ENCODE data around the gene RNPEP.
A peak's percentile ranks its signal among the peaks of the same experiment; 100 is the strongest.

RNPEP gene

DNA sequence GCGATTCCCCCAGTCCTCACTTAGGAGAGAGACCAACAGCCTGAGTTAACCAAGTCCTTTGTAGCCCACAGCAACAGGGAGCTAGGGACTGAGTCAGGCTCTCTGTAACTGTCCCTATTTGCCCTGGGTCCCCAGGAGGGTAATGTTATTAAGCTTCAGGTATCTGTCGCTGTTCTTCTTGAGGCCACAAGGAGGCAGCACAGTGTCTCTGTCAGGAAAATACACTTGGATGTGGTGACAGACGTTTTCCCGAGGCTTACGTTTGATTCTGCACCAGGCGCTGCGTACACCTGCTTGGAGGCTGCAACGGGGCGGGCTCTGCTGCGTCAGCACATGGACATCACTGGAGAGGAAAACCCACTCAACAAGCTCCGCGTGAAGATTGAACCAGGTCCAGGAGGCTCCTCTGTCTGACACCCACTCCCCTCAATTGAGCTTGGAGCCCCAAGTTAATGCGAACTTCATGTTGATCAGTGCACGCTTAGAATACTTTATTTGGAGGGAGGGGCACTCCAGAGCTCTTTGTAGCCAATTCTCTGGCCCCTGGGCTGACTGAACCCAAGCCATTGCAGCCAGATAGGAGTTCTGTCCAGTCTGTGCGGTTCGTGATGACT, 17.3 kb downstream of the RNPEP start:
- peak; percentile 92 for TF ChIP-seq CTCF (IDR thresholded peaks at IDR 0.05; ENCODE audit: control insufficient read depth, extremely low read depth, insufficient read depth)
- no peak overlapping the region for H3K4me3 ChIP-seq (ENCODE audit: low read depth, low read length)
- no peak for DNase-seq (ENCODE audit: low read depth)

GRCh38 chr1:202002507-202002906, 20.1 kb downstream of the RNPEP start:
- H3K4me3 ChIP-seq (ENCODE audit: low read depth, low read length): no peak overlapping the region
- no peak for TF ChIP-seq CTCF (IDR thresholded peaks at IDR 0.05; ENCODE audit: control insufficient read depth, extremely low read depth, insufficient read depth)
- no peak for DNase-seq (ENCODE audit: low read depth)

DNA sequence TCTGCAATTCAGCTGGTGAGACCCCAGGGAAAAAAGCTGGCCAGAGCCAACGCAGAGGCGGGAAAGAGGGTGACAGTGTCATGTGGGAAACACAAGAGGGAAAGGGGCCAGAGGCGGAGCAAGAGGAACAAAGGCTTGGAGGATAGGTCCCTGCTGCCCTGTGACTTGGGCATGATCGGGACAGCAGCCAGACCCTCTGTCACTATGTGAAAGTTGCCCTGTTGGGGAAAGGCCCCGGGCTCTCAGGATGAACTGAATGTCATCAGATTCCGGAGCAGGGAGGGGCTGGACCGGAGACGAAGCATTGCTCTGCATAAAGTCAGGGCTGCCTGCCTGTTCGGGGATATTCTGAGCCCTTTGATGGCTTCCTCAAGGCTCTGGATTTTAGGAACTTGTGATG, 22.3 kb downstream of the RNPEP start:
- no peak for DNase-seq (ENCODE audit: low read depth)
- no peak overlapping the region for H3K4me3 ChIP-seq (ENCODE audit: low read depth, low read length)
- TF ChIP-seq CTCF (IDR thresholded peaks at IDR 0.05; ENCODE audit: control insufficient read depth, extremely low read depth, insufficient read depth): no peak

DNA sequence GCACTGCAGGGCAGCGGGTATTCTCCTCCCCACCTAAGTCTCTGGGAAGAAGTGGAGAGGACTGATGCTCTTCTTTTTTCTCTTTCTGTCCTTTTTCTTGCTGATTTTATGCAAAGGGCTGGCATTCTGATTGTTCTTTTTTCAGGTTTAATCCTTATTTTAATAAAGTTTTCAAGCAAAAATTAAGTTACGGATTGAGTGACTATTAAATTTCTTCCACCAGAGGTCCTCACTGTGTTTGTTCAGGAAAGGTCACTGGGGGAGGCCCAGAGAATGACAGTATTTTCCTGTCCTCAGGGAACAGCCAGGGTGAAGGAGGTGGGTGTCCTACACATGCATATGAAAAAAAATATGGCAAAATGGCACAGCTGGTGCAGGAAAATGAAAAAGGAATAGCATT, 23.5 kb downstream of the RNPEP start:
- no peak for DNase-seq (ENCODE audit: low read depth)
- no peak overlapping the region for H3K4me3 ChIP-seq (ENCODE audit: low read depth, low read length)
- TF ChIP-seq CTCF (IDR thresholded peaks at IDR 0.05; ENCODE audit: control insufficient read depth, extremely low read depth, insufficient read depth): peak; percentile 45

DNA sequence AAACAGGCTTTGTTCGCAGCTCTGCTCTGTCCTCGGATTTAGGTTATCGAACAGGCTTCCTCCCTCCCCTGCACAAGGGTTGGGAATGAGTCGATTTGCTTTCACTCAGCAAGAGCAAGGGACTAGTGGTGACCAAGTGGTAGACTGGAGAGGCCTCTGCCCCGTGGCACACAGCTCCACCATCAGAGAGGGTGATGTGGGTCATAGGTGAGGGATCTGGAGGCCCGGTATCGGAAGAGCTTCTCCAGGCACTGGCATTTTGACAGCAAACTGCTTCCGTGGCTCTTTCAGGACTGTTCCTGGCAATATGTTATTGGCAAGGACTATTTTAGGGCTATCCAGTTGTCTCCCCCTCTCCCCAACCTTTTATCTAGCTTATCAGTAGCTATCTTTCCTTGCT, 24.9 kb downstream of the RNPEP start:
- no peak for DNase-seq (ENCODE audit: low read depth)
- TF ChIP-seq CTCF (IDR thresholded peaks at IDR 0.05; ENCODE audit: control insufficient read depth, extremely low read depth, insufficient read depth): no peak
- peak overlapping the region; percentile 51 for H3K4me3 ChIP-seq (ENCODE audit: low read depth, low read length)

- no peak for TF ChIP-seq CTCF (IDR thresholded peaks at IDR 0.05; ENCODE audit: control insufficient read depth, extremely low read depth, insufficient read depth)
- peak; percentile 67 for DNase-seq (ENCODE audit: low read depth)
- peak overlapping the region; percentile 51 for H3K4me3 ChIP-seq (ENCODE audit: low read depth, low read length)
These were observed 25.5 kb downstream of the RNPEP start for GRCh38 chr1:202007805-202008489.

All from LNCaP clone FGC (cell line).